Hepatic stellate cell (primary cell): ENCODE measurements around the gene ZNF324B.
"Not testable (repeated sequence)": the region's sequence is repeated elsewhere in the genome, so short reads cannot be mapped to it uniquely, and the experiment has no call there.

Experiments used
- DNase-seq: peaks from one replicate; pipeline ENCODE4 v3.0.0; 2011; ENCODE audit warnings: low spot score

The ZNF324B gene

DNA sequence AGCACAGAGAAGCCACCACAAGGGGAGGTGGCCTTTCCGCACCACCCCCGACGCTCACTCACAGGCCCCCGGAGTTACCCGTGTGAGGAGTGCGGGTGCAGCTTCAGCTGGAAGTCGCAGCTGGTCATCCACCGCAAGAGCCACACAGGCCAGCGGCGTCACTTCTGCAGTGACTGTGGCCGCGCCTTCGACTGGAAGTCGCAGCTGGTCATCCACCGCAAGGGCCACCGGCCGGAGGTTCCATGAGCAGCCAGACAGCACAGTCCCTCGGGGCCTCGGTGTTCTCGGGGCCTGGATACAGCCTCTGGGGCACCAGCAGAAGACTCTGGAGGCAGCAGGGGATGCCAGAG lies 29.0 kb downstream of the ZNF324B start:
- no peak for DNase-seq

DNA sequence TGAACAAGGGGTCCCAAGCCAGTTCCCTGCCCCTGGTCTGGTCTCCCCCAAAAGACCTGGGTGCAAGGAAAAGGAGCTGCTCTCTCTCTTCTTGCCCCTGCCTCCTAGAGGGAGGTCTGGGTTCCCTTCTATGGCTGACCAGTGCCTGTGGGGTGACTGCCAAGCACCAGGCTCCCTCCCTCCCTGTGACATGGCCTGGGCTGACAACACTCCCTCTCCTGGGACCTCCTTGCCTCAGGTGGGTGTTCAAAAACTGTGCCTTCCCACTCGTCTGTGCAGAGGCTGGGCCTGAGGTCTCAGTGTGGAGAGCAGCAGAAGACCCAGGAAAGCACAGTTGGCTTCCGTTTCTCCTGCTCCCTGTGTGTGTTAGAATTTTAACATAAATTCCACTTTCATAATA lies 29.4 kb downstream of the ZNF324B start:
- no peak for DNase-seq

DNA sequence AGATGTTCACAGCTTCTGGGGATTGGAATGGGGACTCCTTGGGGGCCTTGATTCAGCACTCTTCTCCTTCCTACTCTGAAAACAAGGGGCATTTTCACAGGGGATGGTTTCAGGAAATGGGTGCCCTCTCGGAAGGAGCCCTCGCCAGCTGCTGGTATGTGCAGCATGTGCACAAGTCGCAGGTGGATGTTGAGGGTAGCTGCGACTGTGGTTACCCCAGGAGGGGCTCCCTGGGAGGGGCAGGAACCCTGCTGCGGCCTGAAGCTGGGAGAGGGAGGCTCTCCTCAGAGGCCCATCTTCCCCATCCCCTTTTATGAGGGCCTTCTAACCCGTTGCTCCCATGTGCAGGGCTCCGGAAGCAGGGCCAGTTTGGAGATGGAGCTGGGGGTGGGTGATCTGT lies 30.9 kb downstream of the ZNF324B start:
- DNase-seq = no peak

DNA sequence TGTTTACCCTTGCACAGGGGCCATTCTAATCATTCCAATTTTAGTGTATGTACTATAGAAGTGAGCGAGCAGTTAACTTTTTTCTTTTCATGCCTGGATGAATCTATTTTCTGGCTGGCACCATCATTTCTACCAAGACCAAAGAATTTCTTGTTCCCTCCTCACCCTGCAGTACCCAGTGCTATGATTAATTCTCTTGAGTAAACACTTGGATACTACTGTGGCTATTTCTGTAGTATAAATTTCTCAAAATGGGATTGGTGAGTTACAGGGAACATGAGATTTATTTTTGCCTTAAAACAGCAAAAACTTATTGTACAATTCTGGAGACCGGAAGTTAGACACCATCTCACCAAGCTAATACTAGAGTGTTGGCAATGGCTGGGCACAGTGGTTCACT lies 32.4 kb downstream of the ZNF324B start:
- peak; percentile 65 for DNase-seq

DNA sequence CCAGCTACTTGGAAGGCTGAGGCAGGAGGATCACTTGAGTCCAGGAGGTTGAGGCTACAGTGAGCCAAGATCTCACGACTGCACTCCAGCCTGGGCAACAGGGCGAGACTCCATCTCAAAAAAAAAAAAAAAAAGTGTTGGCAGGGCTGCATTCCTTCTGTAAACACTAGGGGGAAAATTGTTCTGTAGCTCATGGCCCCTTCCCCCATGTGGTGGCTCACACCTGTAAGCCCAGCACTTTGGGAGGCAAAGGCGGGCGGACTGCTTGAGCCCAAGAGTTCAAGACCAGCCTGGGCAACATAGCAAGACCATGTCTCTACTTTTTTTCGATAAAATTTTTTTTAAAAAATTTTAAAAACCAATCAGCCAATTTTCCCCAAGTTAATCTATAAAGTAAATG lies 32.9 kb downstream of the ZNF324B start:
- not testable (repeated sequence) for DNase-seq

DNA sequence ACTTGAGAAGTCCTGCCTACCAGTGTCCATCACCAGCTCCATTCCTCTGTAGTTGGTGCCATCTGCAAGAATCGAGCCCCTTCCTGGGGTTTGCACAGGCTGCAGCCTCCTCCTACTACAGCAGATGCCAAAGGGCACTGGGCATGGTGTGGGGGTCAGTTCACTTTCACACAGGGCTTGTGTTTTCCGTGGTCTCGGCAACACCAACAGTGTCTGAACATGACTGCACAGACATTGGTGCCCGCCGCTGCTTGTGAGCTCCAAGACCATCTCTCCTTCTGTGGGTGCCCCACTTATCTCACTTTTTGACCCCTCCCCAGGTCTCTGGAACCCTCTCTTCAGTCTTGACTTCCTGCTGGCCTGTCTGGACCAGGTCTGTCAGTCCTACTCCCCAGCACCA lies 40.0 kb downstream of the ZNF324B start:
- DNase-seq = no peak

DNA sequence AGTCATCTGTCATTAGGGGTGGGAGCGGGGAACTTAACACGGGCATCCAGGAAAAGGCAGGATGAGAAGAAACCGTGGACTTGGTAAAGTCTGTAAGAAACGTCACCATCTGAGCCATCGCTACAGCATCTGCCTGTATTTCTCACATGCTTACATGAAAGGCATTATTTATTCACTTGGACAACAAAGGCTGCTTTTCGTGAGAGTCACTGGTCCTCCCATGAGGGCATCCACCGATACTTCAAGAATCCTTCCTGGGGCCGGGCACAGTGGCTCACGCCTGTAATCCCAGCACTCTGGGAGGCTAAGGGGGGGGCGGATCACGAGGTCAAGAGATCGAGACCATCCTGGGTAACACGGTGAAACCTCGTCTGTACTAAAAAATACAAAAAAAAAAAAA lies 40.8 kb downstream of the ZNF324B start:
- no peak for DNase-seq

DNA sequence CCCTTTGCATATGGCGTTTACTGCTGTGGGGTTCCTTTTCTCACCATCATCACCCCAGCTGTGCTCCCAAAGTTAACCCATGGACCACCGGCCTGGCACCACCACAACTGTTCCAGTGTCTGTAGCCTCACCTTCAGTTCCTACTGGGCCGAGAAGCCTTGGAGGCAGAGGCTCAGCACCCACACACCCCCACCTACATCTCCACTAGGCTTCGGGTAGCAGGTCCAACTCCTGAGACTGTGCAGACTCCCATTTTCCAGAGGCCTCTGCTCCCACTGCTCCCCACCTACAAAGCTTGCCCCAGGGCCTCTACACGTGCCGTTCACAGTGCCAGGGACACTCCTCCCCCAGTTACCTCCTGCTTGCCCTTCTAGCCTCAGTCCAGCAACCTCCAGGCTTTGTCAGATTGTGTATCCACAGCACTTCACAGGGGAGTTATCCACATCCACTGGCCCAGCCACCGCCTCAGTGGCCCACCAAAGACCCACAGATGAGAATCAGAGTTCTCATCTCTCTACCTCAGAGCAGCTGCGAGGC lies 46.3 kb downstream of the ZNF324B start:
- no peak for DNase-seq

DNA sequence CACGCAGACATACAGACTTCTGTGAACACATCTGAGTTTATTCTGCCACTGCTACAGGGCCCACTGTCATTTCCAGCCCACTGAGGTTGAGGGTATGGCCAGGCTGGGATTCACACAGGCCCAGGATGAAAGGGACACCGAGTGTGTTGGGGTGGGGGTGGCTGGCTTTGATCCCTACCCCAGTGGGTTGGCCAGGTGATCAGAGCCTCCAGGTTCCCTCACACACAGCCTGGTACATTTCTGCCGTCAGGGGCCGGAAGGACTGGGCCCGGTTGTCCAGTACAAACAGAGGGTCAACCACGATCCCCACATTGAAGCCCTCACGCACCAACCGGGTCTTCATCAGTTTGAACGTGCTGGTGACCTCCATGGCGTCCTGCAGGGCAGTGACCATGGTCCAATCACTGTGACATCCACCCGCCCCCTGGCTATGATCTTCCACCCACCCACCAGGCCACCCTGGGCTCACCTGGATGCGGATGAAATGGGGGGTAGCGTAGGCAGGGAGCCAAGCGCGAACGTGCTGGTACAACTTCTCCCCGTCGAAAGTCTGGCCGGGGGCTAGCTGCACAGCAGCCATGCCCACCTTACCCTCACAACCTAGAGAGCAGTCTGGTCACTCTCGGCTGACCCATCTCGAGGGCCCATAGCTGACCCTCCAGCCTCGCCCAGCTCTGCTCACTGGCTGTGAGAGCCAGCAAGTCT lies 47.0 kb downstream of the ZNF324B start:
- no peak for DNase-seq

DNA sequence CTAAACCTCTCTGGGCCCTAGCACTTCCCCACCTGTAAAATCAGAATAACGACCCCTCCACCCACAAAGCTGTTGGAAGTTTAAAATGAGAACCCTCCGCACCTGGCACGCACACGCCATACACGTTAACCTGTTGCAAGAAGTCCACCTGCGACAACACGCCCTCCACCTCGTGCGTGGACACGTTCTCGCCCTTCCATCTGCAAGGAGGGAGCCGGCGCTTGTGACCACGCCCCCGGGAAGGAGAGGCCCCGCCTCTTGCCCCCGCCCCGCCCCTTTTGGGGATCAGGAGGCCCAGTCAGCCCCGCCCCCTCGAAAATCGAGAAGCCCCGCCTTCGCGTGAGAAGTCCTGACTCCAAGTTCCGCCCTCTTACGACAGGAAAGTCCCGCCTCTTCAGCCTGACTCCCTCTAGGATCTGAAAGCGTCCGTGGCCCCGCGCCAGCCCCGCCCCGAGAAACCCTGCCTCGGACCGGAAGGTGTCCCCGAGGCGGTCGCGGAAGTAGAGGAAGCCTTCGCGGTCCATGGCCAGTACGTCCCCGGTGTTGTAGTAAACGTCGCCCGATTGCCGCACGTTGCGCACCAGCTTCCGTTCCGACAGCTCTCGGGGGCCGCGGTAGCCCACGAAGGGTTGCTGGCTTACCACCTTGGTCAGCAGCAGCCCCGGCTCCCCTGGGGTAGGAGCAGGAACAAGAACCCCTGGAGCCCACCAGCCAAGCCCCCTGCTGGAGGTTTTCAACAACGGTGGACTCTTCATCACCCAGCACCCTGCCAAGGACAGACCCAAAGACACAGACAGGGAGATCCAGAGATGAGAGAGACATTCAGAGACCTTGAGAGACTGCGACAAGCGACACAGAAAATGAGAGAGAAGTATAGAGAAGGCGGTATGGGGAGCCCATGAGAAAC lies 47.9 kb downstream of the ZNF324B start:
- peak; percentile 98 for DNase-seq

DNA sequence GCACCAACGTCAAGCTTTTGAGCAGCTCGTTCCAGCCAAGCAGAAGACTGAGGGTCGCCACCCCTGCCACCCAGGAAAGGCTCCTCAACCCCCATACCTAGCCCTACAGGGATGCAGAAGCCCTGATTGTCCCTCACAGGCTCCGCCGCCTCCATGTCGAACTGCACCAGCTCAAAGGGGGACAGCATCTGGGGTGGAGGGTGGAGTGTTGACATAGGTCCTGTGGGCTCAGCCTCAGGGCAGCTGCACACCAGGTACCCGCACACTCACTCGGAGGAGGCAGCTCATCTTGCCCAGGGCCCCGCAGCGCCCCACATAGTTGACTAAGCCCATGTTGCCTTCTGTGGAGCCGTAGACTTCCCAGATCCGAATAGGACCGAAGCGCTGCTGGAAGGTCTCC lies 48.8 kb downstream of the ZNF324B start:
- no peak for DNase-seq
